Gastrocnemius medialis (tissue), 4 donors: ENCODE measurements around the gene ERICH3. TPM values are rescaled to one million over a fixed set of nuclear protein-coding genes. Genes with fewer than 3 reads are reported as not detected.

ENCODE experiments used
- ATAC-seq, 2 donors: fragments of 150-250 bp; one replicate each; pipeline ENCODE4 v1.9.1; 2016
- DNase-seq, 2 donors: peaks; one replicate each; pipeline ENCODE4 v3.0.0-alpha.2; 2019
- H3K27ac ChIP-seq, 4 donors: fragments of 200-600 bp; sonication (generic); 1 replicate in 1 of 4; 2 replicates in 3 of 4; pipeline ENCODE4 v1.5.1; 2016 to 2018; ENCODE audit warnings: mild to moderate bottlenecking in 2 of 4, moderate library complexity in 1 of 4
- H3K27me3 ChIP-seq, 3 donors: fragments of 200-600 bp; sonication (generic) in 2 of 3; 1 replicate in 1 of 3; 2 replicates in 2 of 3; pipeline versions ENCODE4 v1.5.1 to v1.6.0; 2016 to 2019; ENCODE audit warnings: mild to moderate bottlenecking in 1 of 3, moderate library complexity in 1 of 3
- H3K36me3 ChIP-seq, 2 donors: fragments of 200-600 bp; sonication (generic) in 1 of 2; one replicate each; pipeline ENCODE4 v1.5.1; 2017 to 2018
- H3K4me1 ChIP-seq, 2 donors: fragments of 200-600 bp; sonication (generic) in 1 of 2; one replicate each; pipeline ENCODE4 v1.5.1; 2016 to 2017; ENCODE audit warnings: mild to moderate bottlenecking in 2 of 2
- H3K4me3 ChIP-seq, 4 donors: fragments of 200-600 bp; sonication (generic) in 3 of 4; 1 replicate in 1 of 4; 2 replicates in 3 of 4; pipeline ENCODE4 v1.5.1; 2016 to 2019; ENCODE audit warnings: mild to moderate bottlenecking in 2 of 4
- H3K9me3 ChIP-seq, 3 donors: fragments of 200-600 bp; sonication (generic) in 2 of 3; 1 replicate in 1 of 3; 2 replicates in 2 of 3; pipeline ENCODE4 v1.5.1; 2016 to 2019
- CTCF ChIP-seq, 5 experiments: fragments of 450-650 bp in 3 of 5; fragments of 200-600 bp in 2 of 5; sonication (generic) in 2 of 5; IDR thresholded peaks in 4 of 5; conservative IDR thresholded peaks in 1 of 5; 1 replicate in 4 of 5; 2 replicates in 1 of 5; pipeline ENCODE4 v1.5.1; 2016 to 2019; ENCODE audit warnings: antibody characterized with exemption in 5 of 5, mild to moderate bottlenecking in 3 of 5, moderate library complexity in 3 of 5
- POLR2A ChIP-seq, 2 donors: fragments of 450-650 bp; IDR thresholded peaks; one replicate each; pipeline ENCODE4 v1.6.1; 2017; ENCODE audit warnings: antibody characterized with exemption in 2 of 2, mild to moderate bottlenecking in 2 of 2, moderate library complexity in 2 of 2
- in situ Hi-C, 4 donors: fragments of 200-750 bp; cut with MboI; loops; one replicate each; pipeline versions ENCODE4 v1.15.0 to v1.8.0; 2017; ENCODE audit warnings: low sequenced_read_pairs in 4 of 4
- intact Hi-C: fragments of 100-400 bp; cut with DNase I; formaldehyde crosslinking; loops from one replicate; pipeline ENCODE4 v1.15.1; 2023; ENCODE audit warnings: low total_unique reads
- total RNA-seq, 4 donors: library from RNA; depleted of rRNA; stranded (reverse); fragments of >200 nt; gene quantifications; one replicate each; pipeline versions ENCODE4 v1.1.0 to v1.2.3, GENCODE V29; 2016

The ERICH3 gene
- total RNA-seq, 4 donors from 2014 or later = not detected

GRCh38 chr1:74526708-74527107, 146.9 kb downstream of the ERICH3 start:
- TF ChIP-seq POLR2A (IDR thresholded peaks at IDR 0.05) = no peak
- TF ChIP-seq CTCF (IDR thresholded peaks at IDR 0.05 in 4 of 5, conservative IDR thresholded peaks at IDR 0.05 in 1 of 5) = no peak
- no peak for ATAC-seq
- in situ Hi-C loops = no loop called here

GRCh38 chr1:74523873-74524480, 149.6 kb downstream of the ERICH3 start:
- no peaks in the 10 kb centered on the region for H3K27me3 ChIP-seq
- no peak overlapping the region for H3K27ac ChIP-seq
- no peak for TF ChIP-seq POLR2A (IDR thresholded peaks at IDR 0.05)
- no peak for DNase-seq
- H3K4me1 ChIP-seq = peaks cover 0 to 6% of the 10 kb centered on the region in 2 donors
- H3K36me3 ChIP-seq = no peaks in the 10 kb centered on the region
- no peak overlapping the region for H3K4me3 ChIP-seq
- intact Hi-C loops (no loop called here), in situ Hi-C loops (no loop called here)
- H3K9me3 ChIP-seq = no peaks in the 10 kb centered on the region
- ATAC-seq = no peak

More at GRCh38 chr1:74526708-74527107, 146.9 kb downstream of the ERICH3 start:
- H3K27ac ChIP-seq = no peak overlapping the region
- H3K36me3 ChIP-seq = no peaks in the 10 kb centered on the region
- H3K9me3 ChIP-seq = no peaks in the 10 kb centered on the region
- no peak overlapping the region for H3K4me3 ChIP-seq
- H3K4me1 ChIP-seq = peaks cover 0 to 6% of the 10 kb centered on the region in 2 donors
- intact Hi-C loops = no loop called here
- no peak for DNase-seq
- no peaks in the 10 kb centered on the region for H3K27me3 ChIP-seq

- no peak for DNase-seq
- intact Hi-C loops = no loop called here
- no peak overlapping the region for H3K27ac ChIP-seq
- ATAC-seq = no peak
- H3K9me3 ChIP-seq = no peaks in the 10 kb centered on the region
- TF ChIP-seq POLR2A (IDR thresholded peaks at IDR 0.05) (no peak), CTCF (IDR thresholded peaks at IDR 0.05 in 4 of 5, conservative IDR thresholded peaks at IDR 0.05 in 1 of 5) (no peak)
- no peaks in the 10 kb centered on the region for H3K27me3 ChIP-seq
- H3K4me3 ChIP-seq = no peak overlapping the region
- peaks cover 0 to 6% of the 10 kb centered on the region in 2 donors for H3K4me1 ChIP-seq
- in situ Hi-C loops = no loop called here
- no peaks in the 10 kb centered on the region for H3K36me3 ChIP-seq
Measured at GRCh38 chr1:74522148-74522547, 151.4 kb downstream of the ERICH3 start.

Other genes with a start within 250 kb of the ERICH3 start
- gene LRRC53, start 161.2 kb downstream of the ERICH3 start, total RNA-seq = not detected
- 10 to 100 TPM in 3 of 4 donors, 1 to 10 TPM in 1; 8.0 to 20.7 (median 11.3) TPM for gene CRYZ, start 59.3 kb upstream of the ERICH3 start, total RNA-seq
- gene TYW3, start 59.4 kb upstream of the ERICH3 start, total RNA-seq = 1 to 10 TPM; 6.7 to 9.2 (median 7.7) TPM